ENCODE data around the gene TMEM271.
"Not testable (repeated sequence)": the region's sequence is repeated elsewhere in the genome, so short reads cannot be mapped to it uniquely, and the experiment has no call there.

DNA sequence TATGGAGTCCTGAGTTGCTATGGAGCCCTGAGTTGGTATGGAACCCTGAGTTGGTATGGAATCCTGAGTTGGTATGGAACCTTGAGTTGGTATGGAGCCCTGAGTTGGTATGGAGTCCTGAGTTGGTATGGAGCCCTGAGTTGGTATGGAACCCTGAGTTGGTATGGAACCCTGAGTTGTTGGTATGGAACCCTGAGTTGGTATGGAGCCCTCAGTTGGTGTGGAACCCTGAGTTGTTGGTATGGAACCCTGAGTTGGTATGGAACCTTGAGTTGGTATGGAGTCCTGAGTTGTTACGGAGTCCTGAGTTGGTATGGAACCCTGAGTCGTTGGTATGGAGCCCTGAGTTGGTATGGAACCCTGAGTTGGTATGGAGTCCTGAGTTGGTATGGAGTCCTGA lies 13.6 kb downstream of the TMEM271 start:
- TF ChIP-seq, protein P1, sequence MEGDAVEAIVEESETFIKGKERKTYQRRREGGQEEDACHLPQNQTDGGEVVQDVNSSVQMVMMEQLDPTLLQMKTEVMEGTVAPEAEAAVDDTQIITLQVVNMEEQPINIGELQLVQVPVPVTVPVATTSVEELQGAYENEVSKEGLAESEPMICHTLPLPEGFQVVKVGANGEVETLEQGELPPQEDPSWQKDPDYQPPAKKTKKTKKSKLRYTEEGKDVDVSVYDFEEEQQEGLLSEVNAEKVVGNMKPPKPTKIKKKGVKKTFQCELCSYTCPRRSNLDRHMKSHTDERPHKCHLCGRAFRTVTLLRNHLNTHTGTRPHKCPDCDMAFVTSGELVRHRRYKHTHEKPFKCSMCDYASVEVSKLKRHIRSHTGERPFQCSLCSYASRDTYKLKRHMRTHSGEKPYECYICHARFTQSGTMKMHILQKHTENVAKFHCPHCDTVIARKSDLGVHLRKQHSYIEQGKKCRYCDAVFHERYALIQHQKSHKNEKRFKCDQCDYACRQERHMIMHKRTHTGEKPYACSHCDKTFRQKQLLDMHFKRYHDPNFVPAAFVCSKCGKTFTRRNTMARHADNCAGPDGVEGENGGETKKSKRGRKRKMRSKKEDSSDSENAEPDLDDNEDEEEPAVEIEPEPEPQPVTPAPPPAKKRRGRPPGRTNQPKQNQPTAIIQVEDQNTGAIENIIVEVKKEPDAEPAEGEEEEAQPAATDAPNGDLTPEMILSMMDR (IDR thresholded peaks at IDR 0.05; ENCODE audit: extremely low read depth in 1 of 2, insufficient read depth in 1 of 2, low read depth in 1 of 2, low read length in 2 of 2), result not testable (repeated sequence)
- TF ChIP-seq FOS (IDR thresholded peaks at IDR 0.05; ENCODE audit: borderline replicate concordance, insufficient read depth, low read length); POLR2AphosphoS5 (IDR thresholded peaks at IDR 0.05; ENCODE audit: insufficient read depth, low read depth, low read length); EZH2 (IDR thresholded peaks at IDR 0.05; ENCODE audit: borderline replicate concordance, low read depth, low read length, severe bottlenecking); POLR2A (IDR thresholded peaks at IDR 0.05; ENCODE audit: low read depth, low read length); MYC (IDR thresholded peaks at IDR 0.05; ENCODE audit: low read depth, low read length); JUN (IDR thresholded peaks at IDR 0.05; ENCODE audit: borderline replicate concordance, insufficient read depth, insufficient read length, low read depth): not testable (repeated sequence)
- TF ChIP-seq, protein P2, sequence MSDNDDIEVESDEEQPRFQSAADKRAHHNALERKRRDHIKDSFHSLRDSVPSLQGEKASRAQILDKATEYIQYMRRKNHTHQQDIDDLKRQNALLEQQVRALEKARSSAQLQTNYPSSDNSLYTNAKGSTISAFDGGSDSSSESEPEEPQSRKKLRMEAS (IDR thresholded peaks at IDR 0.05; ENCODE audit: insufficient read depth, insufficient read length), result not testable (repeated sequence)

Measured in endothelial cell of umbilical vein (primary cell).